Loucy (cell line): Measurements from ENCODE around the gene MXRA8.

Experiments
- H2AFZ ChIP-seq: fragments of 200-600 bp; sonication (generic); 2 replicates; pipeline ENCODE4 v1.6.0; 2016; ENCODE audit warnings: antibody characterized with exemption, mild to moderate bottlenecking, low read length, moderate library complexity
- H3F3A ChIP-seq: fragments of 200-600 bp; 2 replicates; pipeline ENCODE4 v1.6.0; 2016; ENCODE audit warnings: antibody characterized with exemption, low read depth, mild to moderate bottlenecking
- H3K27me3 ChIP-seq: fragments of 200-600 bp; sonication (generic); 2 replicates; pipeline ENCODE4 v1.6.1; 2014; ENCODE audit warnings: low read length, mild to moderate bottlenecking; ENCODE audit not compliant: insufficient read depth, poor library complexity, severe bottlenecking
- H3K36me3 ChIP-seq: fragments of 200-600 bp; sonication (generic); 2 replicates; pipeline ENCODE4 v1.6.1; 2016; ENCODE audit warnings: low read length; ENCODE audit not compliant: insufficient read depth
- H3K4me1 ChIP-seq: fragments of 200-600 bp; sonication (generic); 2 replicates; pipeline ENCODE4 v1.5.1; 2014; ENCODE audit warnings: low read length, mild to moderate bottlenecking; ENCODE audit not compliant: insufficient read depth, poor library complexity, severe bottlenecking
- H3K4me2 ChIP-seq: fragments of 200-600 bp; sonication (generic); 2 replicates; pipeline ENCODE4 v1.6.0; 2014; ENCODE audit warnings: antibody characterized with exemption, low read length, low read depth, mild to moderate bottlenecking; ENCODE audit not compliant: poor library complexity, severe bottlenecking
- H3K4me3 ChIP-seq: fragments of 200-600 bp; sonication (generic); 2 replicates; pipeline ENCODE4 v1.5.1; 2014; ENCODE audit warnings: low read length, mild to moderate bottlenecking, mixed read lengths; ENCODE audit not compliant: poor library complexity, severe bottlenecking
- H3K79me2 ChIP-seq: fragments of 200-600 bp; sonication (generic); 2 replicates; pipeline ENCODE4 v1.6.1; 2014; ENCODE audit warnings: low read length; ENCODE audit not compliant: insufficient read depth
- H3K9ac ChIP-seq: fragments of 200-600 bp; sonication (generic); 2 replicates; pipeline ENCODE4 v1.6.0; 2014; ENCODE audit warnings: mild to moderate bottlenecking, low read depth, low read length, moderate library complexity; ENCODE audit not compliant: poor library complexity, severe bottlenecking
- H3K9me2 ChIP-seq: fragments of 200-600 bp; sonication (generic); replicated peaks from 2 replicates; pipeline ENCODE4 v1.6.1; 2016; ENCODE audit warnings: low read depth, low read length, mixed read lengths
- H3K9me3 ChIP-seq: fragments of 200-600 bp; sonication (generic); 2 replicates; pipeline ENCODE4 v1.6.1; 2014; ENCODE audit warnings: mild to moderate bottlenecking, antibody characterized with exemption, low read length, low read depth; ENCODE audit not compliant: insufficient read depth
- H4K20me1 ChIP-seq: fragments of 200-600 bp; sonication (generic); 2 replicates; pipeline ENCODE4 v1.6.0; 2014; ENCODE audit warnings: antibody characterized with exemption, low read length, mild to moderate bottlenecking; ENCODE audit not compliant: insufficient read depth, poor library complexity, severe bottlenecking
- EZH2phosphoT487 ChIP-seq: fragments of 200-600 bp; IDR thresholded peaks from 2 replicates; pipeline ENCODE4 v1.6.1; 2018; ENCODE audit warnings: antibody characterized with exemption, mild to moderate bottlenecking, moderate library complexity, borderline replicate concordance
- TF ChIP-seq, protein P1 (sequence below): fragments of 200-600 bp; sonication (generic); conservative IDR thresholded peaks from 2 replicates; pipeline ENCODE4 v1.5.1; 2014; ENCODE audit warnings: mild to moderate bottlenecking, antibody characterized with exemption, low read length

The MXRA8 gene

DNA sequence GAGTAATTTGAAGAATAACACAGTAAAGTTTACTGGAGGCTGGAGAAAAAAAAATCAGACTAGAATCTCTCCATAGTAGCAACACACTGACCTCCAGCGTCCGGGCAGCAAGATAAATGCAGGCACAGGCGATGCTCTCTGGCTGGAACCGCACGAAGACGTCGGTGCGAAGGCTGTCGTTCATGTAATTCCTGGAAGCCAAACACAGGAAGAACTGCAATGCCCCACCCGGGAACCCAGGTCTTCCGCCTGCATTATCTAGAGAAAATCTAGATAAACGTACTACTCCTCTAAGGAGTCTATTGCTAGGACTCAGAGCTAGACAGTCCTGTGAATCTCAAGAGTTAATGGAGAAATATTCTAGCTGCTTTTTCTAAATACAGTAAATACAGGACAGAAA lies 32.3 kb upstream of the MXRA8 start:
- Histone ChIP-seq H3K4me3 (no peak overlapping the region), H3K4me2 (no peak overlapping the region), H3K36me3 (peaks cover 95% of the 10 kb centered on the region), H3K9ac (no peak overlapping the region), H3K9me3 (no peaks in the 10 kb centered on the region), H3K79me2 (peaks cover 30% of the 10 kb centered on the region), H3F3A (peaks cover 4% of the 10 kb centered on the region; the same call in 1 of the 2 replicates), H3K4me1 (no peaks in the 10 kb centered on the region), H2AFZ (no peak overlapping the region), H4K20me1 (peaks cover 7% of the 10 kb centered on the region), H3K9me2 (no peaks in the 10 kb centered on the region), H3K27me3 (no peaks in the 10 kb centered on the region)
- TF ChIP-seq, protein P1, sequence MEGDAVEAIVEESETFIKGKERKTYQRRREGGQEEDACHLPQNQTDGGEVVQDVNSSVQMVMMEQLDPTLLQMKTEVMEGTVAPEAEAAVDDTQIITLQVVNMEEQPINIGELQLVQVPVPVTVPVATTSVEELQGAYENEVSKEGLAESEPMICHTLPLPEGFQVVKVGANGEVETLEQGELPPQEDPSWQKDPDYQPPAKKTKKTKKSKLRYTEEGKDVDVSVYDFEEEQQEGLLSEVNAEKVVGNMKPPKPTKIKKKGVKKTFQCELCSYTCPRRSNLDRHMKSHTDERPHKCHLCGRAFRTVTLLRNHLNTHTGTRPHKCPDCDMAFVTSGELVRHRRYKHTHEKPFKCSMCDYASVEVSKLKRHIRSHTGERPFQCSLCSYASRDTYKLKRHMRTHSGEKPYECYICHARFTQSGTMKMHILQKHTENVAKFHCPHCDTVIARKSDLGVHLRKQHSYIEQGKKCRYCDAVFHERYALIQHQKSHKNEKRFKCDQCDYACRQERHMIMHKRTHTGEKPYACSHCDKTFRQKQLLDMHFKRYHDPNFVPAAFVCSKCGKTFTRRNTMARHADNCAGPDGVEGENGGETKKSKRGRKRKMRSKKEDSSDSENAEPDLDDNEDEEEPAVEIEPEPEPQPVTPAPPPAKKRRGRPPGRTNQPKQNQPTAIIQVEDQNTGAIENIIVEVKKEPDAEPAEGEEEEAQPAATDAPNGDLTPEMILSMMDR: no peak
- TF ChIP-seq EZH2phosphoT487: no peak

GRCh38 chr1:1388078-1388472 lies 29.7 kb upstream of the MXRA8 start:
- Histone ChIP-seq H2AFZ (no peak overlapping the region), H3F3A (peaks cover 4% of the 10 kb centered on the region; the same call in 1 of the 2 replicates), H3K27me3 (no peaks in the 10 kb centered on the region), H3K79me2 (peaks cover 10% of the 10 kb centered on the region; the same call in 1 of the 2 replicates), H3K4me1 (no peaks in the 10 kb centered on the region), H3K9ac (no peak overlapping the region), H3K9me3 (no peaks in the 10 kb centered on the region), H3K4me3 (no peak overlapping the region), H4K20me1 (peaks cover 2% of the 10 kb centered on the region), H3K4me2 (no peak overlapping the region), H3K9me2 (no peaks in the 10 kb centered on the region), H3K36me3 (peaks cover 75% of the 10 kb centered on the region)
- TF ChIP-seq, protein P1: no peak
- no peak for TF ChIP-seq EZH2phosphoT487

DNA sequence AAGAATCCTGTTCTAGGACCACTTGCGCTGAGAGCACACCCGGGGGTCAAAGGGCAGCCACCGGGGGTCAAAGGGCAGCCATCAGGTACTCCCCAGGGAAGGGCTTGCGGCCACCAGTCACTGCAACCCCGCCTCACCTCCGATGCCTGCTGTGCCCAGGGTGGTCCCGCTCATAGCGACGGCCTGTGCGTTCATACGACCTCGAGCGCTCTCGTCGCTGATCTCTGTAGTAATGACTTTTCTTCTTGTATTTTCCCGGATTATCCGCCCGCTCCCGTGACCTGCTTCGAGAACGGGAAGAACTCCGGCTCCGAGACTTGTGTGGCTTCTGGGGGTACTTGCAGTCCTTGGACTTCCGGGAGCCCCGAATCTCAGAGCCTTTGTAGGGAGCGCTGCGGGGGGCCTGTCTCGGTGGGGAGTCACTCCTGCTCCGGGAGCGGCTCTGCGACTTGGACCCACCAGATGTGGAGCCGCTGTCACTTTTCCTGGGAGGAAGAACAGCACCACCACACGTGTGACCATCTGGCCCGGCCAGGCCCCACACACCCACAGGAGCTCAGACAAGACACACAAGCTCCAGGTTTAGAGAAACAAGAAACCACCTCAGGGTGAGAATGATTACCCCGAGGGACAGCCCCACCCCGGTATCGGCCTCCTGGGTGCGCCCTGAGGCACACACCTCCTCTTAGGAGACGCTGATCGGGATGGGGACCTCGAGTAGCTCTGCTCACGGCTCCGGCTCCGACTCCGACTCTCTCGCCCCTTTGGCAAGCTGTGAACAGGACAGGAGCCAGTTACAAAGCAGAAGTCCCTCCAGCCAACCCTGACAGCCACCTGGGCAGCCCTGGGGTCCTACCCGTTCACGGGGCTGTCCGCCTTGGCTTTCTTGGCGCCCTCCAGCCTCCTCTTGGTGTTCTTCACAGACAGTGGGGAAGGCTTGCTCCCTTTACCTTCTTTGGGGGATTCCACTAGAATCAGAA lies 29.0 kb upstream of the MXRA8 start:
- Histone ChIP-seq H3K79me2 (peaks cover 6% of the 10 kb centered on the region; the same call in 1 of the 2 replicates), H3K27me3 (no peaks in the 10 kb centered on the region), H3K4me3 (no peak overlapping the region), H3K36me3 (peaks cover 68% of the 10 kb centered on the region), H3K9me3 (no peaks in the 10 kb centered on the region), H4K20me1 (peaks cover 2% of the 10 kb centered on the region), H3K4me1 (no peaks in the 10 kb centered on the region), H3K9ac (no peak overlapping the region), H3K9me2 (no peaks in the 10 kb centered on the region), H3F3A (peaks cover 4% of the 10 kb centered on the region; the same call in 1 of the 2 replicates), H3K4me2 (no peak overlapping the region), H2AFZ (no peak overlapping the region)
- TF ChIP-seq, protein P1: no peak
- TF ChIP-seq EZH2phosphoT487: no peak
